A549 (cell line): ENCODE data around the gene FBLN7. TPM values are rescaled to one million over a fixed set of nuclear protein-coding genes. Genes with fewer than 3 reads are reported as not detected.

Experiments used
- ATAC-seq, 2 experiments: fragments of 200-7000 bp in 1 of 2; fragments of >200 bp in 1 of 2; cut with Nextera tagmentation in 1 of 2; cut with Tn5 transposase in 1 of 2; 3 replicates each; pipeline versions ENCODE4 v1.8.0 to v1.9.1; 2018 to 2020; ENCODE audit warnings: mild to moderate bottlenecking in 1 of 2, moderate library complexity in 1 of 2
- CTCF ChIA-PET: fragments of 300-600 bp; sonication (Branson Sonifier 250); formaldehyde crosslinking; extraction: SDS; loops from one replicate; lab custom pipeline; 2021; ENCODE audit warnings: antibody characterized with exemption, inconsistent platforms; lab: Yijun Ruan, JAX
- POLR2A ChIA-PET: fragments of 350-600 bp; formaldehyde crosslinking; extraction: SDS; loops from one replicate; lab custom pipeline; 2021; ENCODE audit warnings: antibody characterized with exemption, inconsistent platforms; lab: Yijun Ruan, JAX
- DNase-seq, 2 experiments: peaks; one replicate each; pipeline versions ENCODE4 v3.0.0 to v3.0.0-alpha.2; 2011 to 2016; ENCODE audit warnings: low read depth in 1 of 2, low spot score in 1 of 2
- FAIRE-seq: peaks from 2 replicates; lab custom pipeline; 2011; peaks lifted over from hg19 to GRCh38; lab: Jason Lieb, UNC
- H3K27ac ChIP-seq, 2 experiments: fragments of >200 bp; sonication (Bioruptor Twin); formaldehyde crosslinking; 3 replicates each; pipeline ENCODE4 v1.5.1; 2016 to 2017
- H3K4me1 ChIP-seq: fragments of >200 bp; sonication (Bioruptor Twin); formaldehyde crosslinking; 3 replicates; pipeline ENCODE4 v1.6.1; 2016
- H3K4me2 ChIP-seq: fragments of >200 bp; sonication (Bioruptor Twin); formaldehyde crosslinking; 3 replicates; pipeline ENCODE4 v1.6.1; 2016
- H3K4me3 ChIP-seq: fragments of >200 bp; sonication (Bioruptor Twin); formaldehyde crosslinking; 3 replicates; pipeline ENCODE4 v1.5.1; 2016
- H3K9me3 ChIP-seq: fragments of >200 bp; sonication (Bioruptor Twin); formaldehyde crosslinking; 3 replicates; pipeline ENCODE4 v1.6.1; 2016
- ATOH8 ChIP-seq: fragments of 250-450 bp; sonication (Bioruptor Pico); IDR thresholded peaks from 2 replicates; pipeline ENCODE4 v1.5.0; 2020; ENCODE audit warnings: low read depth, mild to moderate bottlenecking, moderate library complexity
- BCL3 ChIP-seq: fragments of >200 bp; sonication (Bioruptor Twin); formaldehyde crosslinking; IDR thresholded peaks from 3 replicates; pipeline ENCODE4 v1.6.1; 2016
- BHLHE40 ChIP-seq: IDR thresholded peaks from 2 replicates; pipeline ENCODE4 v1.6.1; 2012; ENCODE audit warnings: low read depth, low read length, inconsistent platforms
- CBX2 ChIP-seq: fragments of 200-600 bp; sonication (generic); IDR thresholded peaks from 2 replicates; pipeline ENCODE4 v1.6.1; 2016; ENCODE audit warnings: low read depth, mild to moderate bottlenecking, borderline replicate concordance
- CHD2 ChIP-seq: fragments of 150-350 bp; IDR thresholded peaks from 2 replicates; pipeline ENCODE4 v1.6.1; 2014; ENCODE audit warnings: low read length; ENCODE audit not compliant: partially characterized antibody
- CHD4 ChIP-seq: fragments of 200-600 bp; sonication (generic); IDR thresholded peaks from 2 replicates; pipeline ENCODE4 v1.6.1; 2016; ENCODE audit warnings: antibody characterized with exemption, mild to moderate bottlenecking, borderline replicate concordance
- CTCF ChIP-seq: fragments of >200 bp; sonication (Bioruptor Twin); formaldehyde crosslinking; IDR thresholded peaks from 3 replicates; pipeline ENCODE4 v1.5.1; 2016
- EHMT2 ChIP-seq: fragments of 200-600 bp; sonication (generic); IDR thresholded peaks from 2 replicates; pipeline ENCODE4 v1.6.1; 2016; ENCODE audit warnings: antibody characterized with exemption, low read depth, mild to moderate bottlenecking, moderate library complexity
- ESRRA ChIP-seq: fragments of 150-350 bp; IDR thresholded peaks from 2 replicates; pipeline ENCODE4 v1.6.1; 2014; ENCODE audit warnings: mild to moderate bottlenecking, low read length, borderline replicate concordance
- FOSL2 ChIP-seq, 2 experiments: fragments of 450-650 bp in 1 of 2; fragments of >200 bp in 1 of 2; sonication (Bioruptor Twin) in 1 of 2; formaldehyde crosslinking; IDR thresholded peaks; 2 replicates each; pipeline versions ENCODE4 v1.5.0 to v1.6.1; 2016 to 2020; ENCODE audit warnings: mild to moderate bottlenecking in 1 of 2, moderate library complexity in 1 of 2
- FOXS1 ChIP-seq: fragments of 250-450 bp; sonication (Bioruptor Pico); IDR thresholded peaks from 2 replicates; pipeline ENCODE4 v1.5.0; 2020; ENCODE audit warnings: mild to moderate bottlenecking, moderate library complexity
- GATA3 ChIP-seq: IDR thresholded peaks from 2 replicates; pipeline ENCODE4 v1.6.1; 2012; ENCODE audit warnings: borderline replicate concordance
- HDAC2 ChIP-seq: fragments of 200-600 bp; sonication (generic); IDR thresholded peaks from 2 replicates; pipeline ENCODE4 v1.6.1; 2016
- HOXB13 ChIP-seq: fragments of 250-450 bp; sonication (Bioruptor Pico); IDR thresholded peaks from 2 replicates; pipeline ENCODE4 v1.5.0; 2020; ENCODE audit warnings: low read depth, mild to moderate bottlenecking, moderate library complexity
- MAFK ChIP-seq: fragments of 450-650 bp; IDR thresholded peaks from 2 replicates; pipeline ENCODE4 v1.6.1; 2014; ENCODE audit not compliant: partially characterized antibody
- POLR2A ChIP-seq: IDR thresholded peaks from 2 replicates; pipeline ENCODE4 v1.6.1; 2012; ENCODE audit warnings: mild to moderate bottlenecking, low read length
- SREBF2 ChIP-seq: fragments of 450-650 bp; IDR thresholded peaks from 2 replicates; pipeline ENCODE4 v1.6.1; 2014; ENCODE audit warnings: mild to moderate bottlenecking, moderate library complexity
- TFCP2L1 ChIP-seq: fragments of 250-450 bp; sonication (Bioruptor Pico); IDR thresholded peaks from 2 replicates; pipeline ENCODE4 v1.5.0; 2021; ENCODE audit warnings: mild to moderate bottlenecking
- WGBS: methylation state at CpG from one replicate; pipeline ENCODE4 v1.1.6; 2017; ENCODE audit errors: missing lambda C conversion rate; 5-methylcytosine and 5-hydroxymethylcytosine counted together
- polyA plus RNA-seq, 4 experiments: library from polyadenylated mRNA; depleted of rRNA in 3 of 4; stranded (reverse); fragments of >200 nt; fragmentation: RNase III in 1 of 4; extraction: RNeasy Plus Mini Kit Qiagen cat#74134 plus additional on column Dnase treatment in 1 of 4; gene quantifications; 2 replicates in 3 of 4; 3 replicates in 1 of 4; pipeline ENCODE4 v1.2.3, GENCODE V29; 2011 to 2017

Gene FBLN7
- polyA plus RNA-seq, 2 of the 4 experiments (the other 2 are of a cell fraction): 0.47 to 0.63 TPM

GRCh38 chr2:112216167-112216566, 78.0 kb downstream of the FBLN7 start:
- H3K4me2 ChIP-seq: no peak overlapping the region
- peaks cover 8% of the 10 kb centered on the region; the same call in 2 of the 3 replicates for H3K9me3 ChIP-seq
- DNase-seq: peak in 1 of 2 experiments; percentile 31
- TF ChIP-seq ATOH8 (no peak), CTCF (peak; percentile 17; the same call in 1 of the 3 replicates)
- TF ChIP-seq, all 56 proteins: peak for 1
- POLR2A ChIA-PET: no interaction called here
- Histone ChIP-seq H3K4me3 (no peak overlapping the region), H3K27ac (no peak overlapping the region), H3K4me1 (no peaks in the 10 kb centered on the region)
- WGBS: 90% methylated on average over 3 of the region's 3 CpGs
- CTCF ChIA-PET: interaction anchor here (1.0 to 1.5 kb wide), 3 partner anchors 21 to 329 kb away, joined by 3 read pairs; no protein-coding TSS in a partner anchor
- no peak for FAIRE-seq
- ATAC-seq: peak in 1 of 2 experiments; percentile 63; a peak in 3 of 6 replicates

- Histone ChIP-seq H3K27ac (no peak overlapping the region), H3K4me1 (no peaks in the 10 kb centered on the region), H3K4me3 (no peak overlapping the region), H3K4me2 (no peak overlapping the region), H3K9me3 (peaks cover 8% of the 10 kb centered on the region; the same call in 2 of the 3 replicates)
- ChIA-PET POLR2A (no interaction called here), CTCF (interaction anchor here (1.6 kb wide), 1 partner anchor 11 kb away, joined by 6 read pairs; no protein-coding TSS in a partner anchor)
- ATAC-seq (no peak), DNase-seq (no peak), FAIRE-seq (no peak)
- no peak for TF ChIP-seq HOXB13
- no peak for TF ChIP-seq CHD4
Measured at GRCh38 chr2:112217854-112218253, 79.7 kb downstream of the FBLN7 start.

- Histone ChIP-seq H3K4me2 (no peak overlapping the region), H3K27ac (no peak overlapping the region), H3K9me3 (peaks cover 8% of the 10 kb centered on the region; the same call in 2 of the 3 replicates), H3K4me3 (no peak overlapping the region), H3K4me1 (no peaks in the 10 kb centered on the region)
- 100% methylated on average over 3 of the region's 3 CpGs for WGBS
- ATAC-seq: no peak
- POLR2A ChIA-PET: no interaction called here
- TF ChIP-seq CHD2 (no peak), MAFK (no peak), HDAC2 (no peak), FOSL2 (IDR thresholded peaks at IDR 0.05) (no peak), FOSL2 (CRISPR knock-in tag; IDR thresholded peaks at IDR 0.05) (no peak), GATA3 (no peak), CBX2 (no peak), EHMT2 (no peak), BHLHE40 (no peak), POLR2A (no peak), ESRRA (no peak), TFCP2L1 (CRISPR knock-in tag) (no peak), FOXS1 (CRISPR knock-in tag) (no peak), HOXB13 (no peak)
- DNase-seq: no peak
- FAIRE-seq: no peak
- CTCF ChIA-PET: interaction anchor here (0.6 kb wide), 1 partner anchor 1201 kb away, joined by 3 read pairs; no protein-coding TSS in a partner anchor
Measured at GRCh38 chr2:112220186-112220585, 82.0 kb downstream of the FBLN7 start.

- FAIRE-seq: no peak
- DNase-seq: no peak
- no peak overlapping the region for H3K4me3 ChIP-seq
- ATAC-seq: no peak
- peaks cover 8% of the 10 kb centered on the region; the same call in 2 of the 3 replicates for H3K9me3 ChIP-seq
- CTCF ChIA-PET: interaction anchor here (0.6 kb wide), 1 partner anchor 1201 kb away, joined by 3 read pairs; no protein-coding TSS in a partner anchor
- H3K4me2 ChIP-seq: no peak overlapping the region
- H3K4me1 ChIP-seq: no peaks in the 10 kb centered on the region
- TF ChIP-seq BCL3: no peak
- no peak for TF ChIP-seq SREBF2
- no peak for TF ChIP-seq MAFK
- no peak overlapping the region for H3K27ac ChIP-seq
- POLR2A ChIA-PET: no interaction called here
- WGBS: 93% methylated on average over 3 of the region's 3 CpGs
Measured at GRCh38 chr2:112220831-112221230, 82.6 kb downstream of the FBLN7 start.
